Measurements from ENCODE around the gene DUSP6. TPM values are rescaled to one million over a fixed set of nuclear protein-coding genes. Genes with fewer than 3 reads are reported as not detected.

DUSP6 gene
- total and polyA plus RNA-seq, 10 of the 15 experiments (the other 5 are each of a cell fraction or from before 2014, with no cell fraction given) = 0.02 to 0.69 (median 0.07) TPM; not detected in 1

DNA sequence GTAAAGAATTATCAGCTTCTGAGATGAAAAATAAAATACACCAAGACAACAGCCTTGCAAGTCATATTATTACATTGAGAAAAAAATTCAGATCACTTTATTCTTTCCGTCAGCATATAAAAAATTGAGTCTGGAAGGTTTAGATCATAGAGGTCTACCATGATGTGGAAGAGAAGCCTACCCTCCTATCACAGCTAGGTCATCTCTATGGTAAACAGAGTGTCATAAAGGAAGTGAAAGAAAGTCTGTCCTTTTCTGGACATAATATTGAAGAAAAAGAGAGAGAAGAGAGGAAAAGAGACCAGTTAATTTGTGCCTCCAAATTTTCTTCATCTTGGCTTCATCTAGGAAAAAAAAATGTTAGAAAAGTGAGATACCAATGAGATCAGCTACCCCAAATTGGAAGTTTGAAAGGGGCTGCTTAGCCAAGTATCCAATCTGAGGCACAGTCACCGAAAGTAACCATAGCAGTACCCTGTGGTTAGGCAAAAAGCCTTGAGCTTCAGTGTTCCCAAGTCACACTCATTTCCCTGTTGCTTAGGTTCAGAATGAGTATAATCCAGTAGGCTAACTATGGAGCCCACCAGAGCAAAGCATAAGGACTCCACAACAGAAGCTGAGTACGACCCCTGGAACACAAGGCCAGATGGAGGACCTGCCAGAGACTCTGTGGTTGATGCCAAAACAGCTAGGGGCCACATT lies 38.1 kb downstream of the DUSP6 start:
- CTCF ChIA-PET = interaction anchor here (1.2 kb wide), 1 partner anchor 86 kb away, joined by 3 read pairs; no protein-coding TSS in a partner anchor
- FAIRE-seq = no peak
- no peaks in the 10 kb centered on the region for H3K4me1 ChIP-seq (ENCODE audit: control insufficient read depth, insufficient read depth, low read length)
- no peak for DNase-seq (ENCODE audit: low read depth, low spot score)
- 38% methylated on average over 3 of the region's 3 CpGs for WGBS (ENCODE audit: insufficient coverage, insufficient replicate concordance, low lambda C conversion rate, missing lambda C conversion rate)
- BruUV-seq (replicated peaks) = no TSS peak
- H3K36me3 ChIP-seq (ENCODE audit: control insufficient read depth in 2 of 2, insufficient read depth in 2 of 2, low read length in 1 of 2) = no peaks in the 10 kb centered on the region
- H4K20me1 ChIP-seq (ENCODE audit: control insufficient read depth, insufficient read depth) = no peaks in the 10 kb centered on the region
- in situ Hi-C loops (cut with MboI) (no loop called here), intact Hi-C loops (cut with micrococcal nuclease; ENCODE audit: unreplicated experiment) (no loop called here)
- POLR2A ChIA-PET = no interaction called here
- TF ChIP-seq CBFB (IDR thresholded peaks at IDR 0.05; ENCODE audit: low read depth) = no peak
- TF ChIP-seq ZNF592 (IDR thresholded peaks at IDR 0.05) = no peak
- TF ChIP-seq HDAC2 (IDR thresholded peaks at IDR 0.05) = no peak
- TF ChIP-seq, protein P1, sequence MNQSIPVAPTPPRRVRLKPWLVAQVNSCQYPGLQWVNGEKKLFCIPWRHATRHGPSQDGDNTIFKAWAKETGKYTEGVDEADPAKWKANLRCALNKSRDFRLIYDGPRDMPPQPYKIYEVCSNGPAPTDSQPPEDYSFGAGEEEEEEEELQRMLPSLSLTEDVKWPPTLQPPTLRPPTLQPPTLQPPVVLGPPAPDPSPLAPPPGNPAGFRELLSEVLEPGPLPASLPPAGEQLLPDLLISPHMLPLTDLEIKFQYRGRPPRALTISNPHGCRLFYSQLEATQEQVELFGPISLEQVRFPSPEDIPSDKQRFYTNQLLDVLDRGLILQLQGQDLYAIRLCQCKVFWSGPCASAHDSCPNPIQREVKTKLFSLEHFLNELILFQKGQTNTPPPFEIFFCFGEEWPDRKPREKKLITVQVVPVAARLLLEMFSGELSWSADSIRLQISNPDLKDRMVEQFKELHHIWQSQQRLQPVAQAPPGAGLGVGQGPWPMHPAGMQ (IDR thresholded peaks at IDR 0.05; ENCODE audit: borderline replicate concordance) = no peak
- TF ChIP-seq, protein P2, sequence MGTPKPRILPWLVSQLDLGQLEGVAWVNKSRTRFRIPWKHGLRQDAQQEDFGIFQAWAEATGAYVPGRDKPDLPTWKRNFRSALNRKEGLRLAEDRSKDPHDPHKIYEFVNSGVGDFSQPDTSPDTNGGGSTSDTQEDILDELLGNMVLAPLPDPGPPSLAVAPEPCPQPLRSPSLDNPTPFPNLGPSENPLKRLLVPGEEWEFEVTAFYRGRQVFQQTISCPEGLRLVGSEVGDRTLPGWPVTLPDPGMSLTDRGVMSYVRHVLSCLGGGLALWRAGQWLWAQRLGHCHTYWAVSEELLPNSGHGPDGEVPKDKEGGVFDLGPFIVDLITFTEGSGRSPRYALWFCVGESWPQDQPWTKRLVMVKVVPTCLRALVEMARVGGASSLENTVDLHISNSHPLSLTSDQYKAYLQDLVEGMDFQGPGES (IDR thresholded peaks at IDR 0.05) = no peak
- TF ChIP-seq CHD4 (IDR thresholded peaks at IDR 0.05) = no peak
- TF ChIP-seq MEF2B (IDR thresholded peaks at IDR 0.05; ENCODE audit: partially characterized antibody, poor library complexity, severe bottlenecking) = no peak
- no peak for TF ChIP-seq SIN3A (IDR thresholded peaks at IDR 0.05; ENCODE audit: low read depth, low read length)
- no peaks in the 10 kb centered on the region for H3K79me2 ChIP-seq (ENCODE audit: control insufficient read depth, insufficient read depth, low read length)
- RAD21 ChIA-PET (ENCODE audit: unreplicated experiment) = interaction anchor here (1.0 kb wide), 1 partner anchor 149 kb away, joined by 3 read pairs; no protein-coding TSS in a partner anchor
- no peak overlapping the region for H3K4me2 ChIP-seq (ENCODE audit: control insufficient read depth, insufficient read depth)
- no peak overlapping the region for H3K4me3 ChIP-seq
- no peak for ATAC-seq
- no peak overlapping the region for H3K9ac ChIP-seq (ENCODE audit: control insufficient read depth, insufficient read depth, low read length)
- no peaks in the 10 kb centered on the region for H3K27me3 ChIP-seq (replicated peaks in 1 of 2; ENCODE audit: control insufficient read depth in 2 of 2, insufficient read depth in 2 of 2, low read length in 1 of 2)
- no peak overlapping the region for H3K27ac ChIP-seq (ENCODE audit: control insufficient read depth, insufficient read depth)
- SMC1A ChIA-PET (ENCODE audit: uncharacterized antibody, unreplicated experiment) = interaction anchor here (0.9 to 2.4 kb wide), 3 partner anchors 9 to 14 kb away, joined by 3 to 10 read pairs (median 3); no protein-coding TSS in a partner anchor
- no peak overlapping the region for H2AFZ ChIP-seq (ENCODE audit: control insufficient read depth, low read depth, low read length)
- no peaks in the 10 kb centered on the region for H3K9me3 ChIP-seq (replicated peaks; ENCODE audit: control insufficient read depth, insufficient read depth, low read length)
